Naive thymus-derived CD4-positive, alpha-beta T cell (primary cell): ENCODE results near the gene SYNPR. TPM values are rescaled to one million over a fixed set of nuclear protein-coding genes. Genes with fewer than 3 reads are reported as not detected.

Experiments
- ATAC-seq: fragments of 150-1000 bp; cut with Tn5 transposase; 2 replicates; pipeline ENCODE4 v1.10.0; 2021; ENCODE audit warnings: mild to moderate bottlenecking, moderate library complexity
- CTCF ChIA-PET: fragments of 350-600 bp; sonication (Branson Sonifier 250); formaldehyde crosslinking; loops from one replicate; lab custom pipeline; 2021; ENCODE audit warnings: antibody characterized with exemption; lab: Charles Lee
- POLR2A ChIA-PET: fragments of 350-600 bp; sonication (Branson Sonifier 250); formaldehyde crosslinking; loops from one replicate; lab custom pipeline; 2021; ENCODE audit warnings: antibody characterized with exemption, inconsistent platforms; lab: Charles Lee
- DNase-seq, 9 donors: peaks; one replicate each; pipeline versions ENCODE4 v3.0.0 to v3.0.0-alpha.2; 2020 to 2022; ENCODE audit warnings: mixed read lengths in 1 of 9
- H3K27ac ChIP-seq: one replicate; pipeline ENCODE4 v1.7.0; 2013; ENCODE audit warnings: mild to moderate bottlenecking, low read depth, low read length, moderate library complexity
- H3K27me3 ChIP-seq, 2 donors: one replicate each; pipeline ENCODE4 v1.7.0; 2013; ENCODE audit warnings: low read length in 2 of 2, mild to moderate bottlenecking in 2 of 2, moderate library complexity in 2 of 2; ENCODE audit not compliant: control insufficient read depth in 2 of 2, insufficient read depth in 2 of 2
- H3K36me3 ChIP-seq, 3 experiments: 1 replicate in 2 of 3; 2 replicates in 1 of 3; pipeline ENCODE4 v1.7.0; 2013; ENCODE audit warnings: low read length in 3 of 3, mild to moderate bottlenecking in 3 of 3, moderate library complexity in 1 of 3; ENCODE audit not compliant: insufficient read depth in 3 of 3, control insufficient read depth in 2 of 3
- H3K4me1 ChIP-seq, 2 donors: one replicate each; pipeline ENCODE4 v1.7.0; 2013; ENCODE audit warnings: low read length in 2 of 2, mild to moderate bottlenecking in 2 of 2, moderate library complexity in 1 of 2; ENCODE audit not compliant: control insufficient read depth in 2 of 2, insufficient read depth in 2 of 2
- H3K4me3 ChIP-seq: 2 replicates; pipeline ENCODE4 v1.7.0; 2013; ENCODE audit warnings: mild to moderate bottlenecking, low read length
- H3K9me3 ChIP-seq, 3 experiments: 1 replicate in 2 of 3; 2 replicates in 1 of 3; pipeline ENCODE4 v1.7.0; 2013; ENCODE audit warnings: low read length in 3 of 3; ENCODE audit not compliant: control insufficient read depth in 2 of 3
- H3K27ac Mint-ChIP-seq, 9 donors: one replicate each; pipeline ENCODE4 v1.8.0; 2020 to 2022; ENCODE audit warnings: mixed read lengths in 9 of 9, mild to moderate bottlenecking in 8 of 9, moderate library complexity in 5 of 9, inconsistent platforms in 2 of 9
- H3K27me3 Mint-ChIP-seq, 5 donors: one replicate each; pipeline ENCODE4 v1.8.0; 2021 to 2022; ENCODE audit warnings: mixed read lengths in 5 of 5, mild to moderate bottlenecking in 1 of 5
- H3K36me3 Mint-ChIP-seq, 5 donors: one replicate each; pipeline ENCODE4 v1.8.0; 2020 to 2022; ENCODE audit warnings: mixed read lengths in 5 of 5, mild to moderate bottlenecking in 3 of 5, inconsistent platforms in 1 of 5
- H3K4me1 Mint-ChIP-seq, 7 donors: one replicate each; pipeline ENCODE4 v1.8.0; 2020 to 2022; ENCODE audit warnings: mixed read lengths in 7 of 7, mild to moderate bottlenecking in 3 of 7, inconsistent platforms in 1 of 7
- H3K4me3 Mint-ChIP-seq, 10 donors: one replicate each; pipeline ENCODE4 v1.8.0; 2020 to 2022; ENCODE audit warnings: mild to moderate bottlenecking in 10 of 10, mixed read lengths in 10 of 10, moderate library complexity in 6 of 10, inconsistent platforms in 2 of 10
- H3K9me3 Mint-ChIP-seq, 11 donors: one replicate each; pipeline ENCODE4 v1.8.0; 2020 to 2022; ENCODE audit warnings: mixed read lengths in 11 of 11, mild to moderate bottlenecking in 4 of 11, inconsistent platforms in 1 of 11, moderate library complexity in 1 of 11
- intact Hi-C, 2 donors: fragments of 100-400 bp; cut with micrococcal nuclease; formaldehyde crosslinking; loops; one replicate each; pipeline ENCODE4 v1.15.1; 2023
- polyA plus RNA-seq, 2 donors: library from polyadenylated mRNA; unstranded; fragments of 300-500 nt; fragmentation: Illumina TruSeq; gene quantifications; one replicate each; pipeline ENCODE4 v1.2.3, GENCODE V29; 2021
- total RNA-seq, 6 experiments: library from RNA in 5 of 6; stranded (reverse) in 5 of 6; gene quantifications; 1 replicate in 5 of 6; 2 replicates in 1 of 6; pipeline ENCODE4 v1.2.3 and lab custom pipeline; 2021 to 2026

The SYNPR gene
- total and polyA plus RNA-seq, 7 experiments from 2014 or later = not detected

DNA sequence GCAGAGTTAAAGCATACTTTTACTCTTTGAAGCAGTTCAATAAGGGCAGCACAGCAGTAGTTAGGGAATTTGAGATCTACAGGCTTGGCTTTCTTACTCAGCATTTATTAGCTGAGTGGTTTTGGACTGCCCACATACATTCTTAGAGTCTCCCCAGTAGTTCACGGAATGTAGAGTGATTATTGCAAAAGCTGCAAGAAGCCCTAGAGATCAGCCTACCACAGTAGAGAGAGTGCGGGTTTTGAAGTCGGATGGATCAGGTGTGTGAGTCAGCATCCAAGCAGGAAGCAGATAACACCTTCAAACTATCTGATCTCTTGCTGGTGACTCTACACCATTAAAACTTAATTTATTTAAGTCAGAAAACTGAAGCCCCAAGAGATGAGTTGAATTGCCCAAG, 171.9 kb downstream of the SYNPR start:
- no peak for ATAC-seq
- H3K4me1 ChIP-seq = no peaks in the 10 kb centered on the region
- no peaks in the 10 kb centered on the region for H3K27me3 ChIP-seq
- Mint-ChIP-seq H3K27me3 (peaks cover 0 to 6% (median 0%) of the 10 kb centered on the region in 5 donors), H3K27ac (no peak overlapping the region), H3K4me1 (no peaks in the 10 kb centered on the region), H3K36me3 (no peaks in the 10 kb centered on the region), H3K4me3 (no peak overlapping the region), H3K9me3 (peaks cover 0 to 9% (median 1%) of the 10 kb centered on the region in 11 donors)
- no peak overlapping the region for H3K4me3 ChIP-seq
- intact Hi-C loops = no loop called here
- ChIA-PET CTCF (no interaction called here), POLR2A (no interaction called here)
- H3K27ac ChIP-seq = no peak overlapping the region
- DNase-seq = no peak
- no peaks in the 10 kb centered on the region for H3K36me3 ChIP-seq
- no peaks in the 10 kb centered on the region for H3K9me3 ChIP-seq

DNA sequence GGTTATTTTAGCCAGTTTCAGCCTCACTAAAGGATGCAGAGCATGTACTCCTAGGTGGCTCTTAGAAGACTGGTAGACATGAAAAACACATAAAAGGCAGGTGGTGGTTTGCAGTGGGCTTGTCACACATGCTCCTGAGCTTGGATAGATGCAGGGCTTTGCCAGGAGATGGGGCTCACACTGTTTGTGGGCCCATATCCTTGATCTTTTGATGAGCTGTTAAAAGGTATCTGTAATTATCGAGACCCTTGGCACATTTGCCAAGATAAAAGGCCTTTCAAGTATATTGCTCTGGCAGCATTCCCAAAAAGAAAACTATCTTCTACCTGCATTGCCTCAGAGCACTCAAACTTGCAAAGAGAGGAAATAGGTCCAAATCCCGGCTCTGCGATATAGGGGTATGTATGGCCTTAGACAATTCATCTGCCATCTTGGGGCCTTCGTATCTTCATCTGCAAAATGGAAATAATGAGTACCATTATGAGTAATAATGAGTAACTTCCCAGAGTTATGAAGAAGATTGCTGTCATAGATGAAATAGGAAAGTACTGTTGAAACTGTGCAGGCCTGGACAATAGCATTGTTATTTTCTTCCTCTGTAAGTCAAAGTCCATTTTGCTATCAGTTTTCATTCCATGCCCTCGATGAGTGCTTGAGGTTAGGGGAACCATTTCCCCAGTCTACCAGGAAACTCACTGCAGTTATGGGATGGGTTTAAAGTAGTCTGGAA, 172.7 kb downstream of the SYNPR start:
- no peak overlapping the region for H3K27ac Mint-ChIP-seq
- POLR2A ChIA-PET = no interaction called here
- no peaks in the 10 kb centered on the region for H3K36me3 Mint-ChIP-seq
- no peak overlapping the region for H3K4me3 Mint-ChIP-seq
- CTCF ChIA-PET = no interaction called here
- Histone ChIP-seq H3K27ac (no peak overlapping the region), H3K9me3 (no peaks in the 10 kb centered on the region), H3K4me1 (no peaks in the 10 kb centered on the region), H3K4me3 (no peak overlapping the region), H3K27me3 (no peaks in the 10 kb centered on the region), H3K36me3 (no peaks in the 10 kb centered on the region)
- no peak for DNase-seq
- H3K9me3 Mint-ChIP-seq = peaks cover 0 to 11% (median 3%) of the 10 kb centered on the region in 11 donors
- intact Hi-C loops = no loop called here
- no peaks in the 10 kb centered on the region for H3K4me1 Mint-ChIP-seq
- H3K27me3 Mint-ChIP-seq = peaks cover 0 to 6% (median 0%) of the 10 kb centered on the region in 5 donors
- ATAC-seq = no peak

DNA sequence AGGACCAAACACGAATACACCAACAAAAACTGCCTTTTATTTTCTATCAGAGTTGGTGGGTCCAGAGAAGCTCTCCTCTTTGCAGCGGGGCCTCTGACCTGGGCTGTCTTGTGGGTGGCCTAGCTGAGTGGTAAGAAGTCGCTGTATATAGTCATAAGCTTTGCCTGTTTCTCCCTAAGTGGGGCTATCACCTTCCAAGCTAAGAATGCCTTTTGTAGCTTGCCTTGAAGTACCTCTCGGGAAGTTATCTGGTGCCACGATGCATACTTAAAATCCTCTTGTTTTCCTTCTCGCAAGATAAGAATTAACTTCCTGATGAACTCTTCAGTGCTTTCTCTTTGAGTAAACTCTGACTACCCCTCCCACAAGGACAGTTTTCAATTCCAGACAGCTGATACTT, 178.8 kb downstream of the SYNPR start:
- H3K4me3 ChIP-seq = no peak overlapping the region
- DNase-seq (no peak), ATAC-seq (no peak)
- H3K4me1 ChIP-seq = no peaks in the 10 kb centered on the region
- no peaks in the 10 kb centered on the region for H3K27me3 ChIP-seq
- POLR2A ChIA-PET = no interaction called here
- H3K4me1 Mint-ChIP-seq = no peaks in the 10 kb centered on the region
- CTCF ChIA-PET = no interaction called here
- peaks cover 0 to 7% (median 3%) of the 10 kb centered on the region in 11 donors for H3K9me3 Mint-ChIP-seq
- intact Hi-C loops = no loop called here
- H3K27ac ChIP-seq = no peak overlapping the region
- H3K36me3 Mint-ChIP-seq = no peaks in the 10 kb centered on the region
- H3K36me3 ChIP-seq = no peaks in the 10 kb centered on the region
- H3K9me3 ChIP-seq = no peaks in the 10 kb centered on the region
- no peak overlapping the region for H3K27ac Mint-ChIP-seq
- H3K27me3 Mint-ChIP-seq = peaks cover 0 to 4% (median 0%) of the 10 kb centered on the region in 5 donors
- no peak overlapping the region for H3K4me3 Mint-ChIP-seq

DNA sequence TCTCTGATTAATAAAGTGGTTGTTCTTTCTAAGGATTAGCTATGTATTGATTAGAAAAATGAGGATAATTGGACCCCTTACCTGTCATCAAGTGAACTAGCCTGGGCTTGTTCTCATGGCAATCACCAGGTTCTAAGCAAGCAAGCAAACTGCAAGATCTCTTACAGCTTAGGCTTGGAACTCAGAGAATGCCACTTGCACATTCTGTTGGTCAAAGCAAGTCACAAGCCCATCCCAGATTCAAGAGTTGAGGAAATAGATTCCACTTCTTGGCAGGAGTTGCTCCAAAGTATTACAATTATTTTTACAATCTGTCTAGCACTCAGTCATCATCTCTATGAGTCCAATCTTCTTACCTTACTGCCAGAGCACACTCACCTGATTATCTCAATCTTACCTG, 180.3 kb downstream of the SYNPR start:
- Histone ChIP-seq H3K4me3 (no peak overlapping the region), H3K27me3 (no peaks in the 10 kb centered on the region), H3K4me1 (no peaks in the 10 kb centered on the region), H3K36me3 (no peaks in the 10 kb centered on the region), H3K27ac (no peak overlapping the region), H3K9me3 (no peaks in the 10 kb centered on the region)
- Mint-ChIP-seq H3K27me3 (no peaks in the 10 kb centered on the region), H3K4me1 (no peaks in the 10 kb centered on the region), H3K4me3 (no peak overlapping the region), H3K36me3 (no peaks in the 10 kb centered on the region), H3K9me3 (peaks cover 0 to 5% (median 0%) of the 10 kb centered on the region in 11 donors), H3K27ac (no peak overlapping the region)
- DNase-seq (no peak), ATAC-seq (no peak)
- ChIA-PET CTCF (no interaction called here), POLR2A (no interaction called here)
- intact Hi-C loops = no loop called here

DNA sequence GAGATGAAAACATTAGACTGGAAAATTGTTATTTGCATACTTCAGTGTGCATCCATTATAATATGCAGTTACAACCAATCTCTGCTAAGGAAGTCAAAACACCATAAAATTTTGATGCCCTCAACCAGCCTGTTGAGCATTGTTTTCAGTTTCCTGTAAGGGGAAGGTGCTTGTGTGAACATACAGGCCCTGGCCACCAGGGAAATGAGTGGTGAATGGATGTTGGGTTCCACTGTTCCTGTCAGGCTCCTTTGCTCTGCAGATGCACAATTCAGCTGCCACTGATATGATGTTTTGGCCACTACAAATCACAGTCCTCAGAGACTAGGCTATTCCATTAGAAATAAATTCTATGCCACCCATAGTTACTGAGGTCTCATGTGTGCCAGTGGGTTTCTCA, 184.6 kb downstream of the SYNPR start:
- Mint-ChIP-seq H3K9me3 (peaks cover 0 to 8% (median 4%) of the 10 kb centered on the region in 11 donors), H3K4me1 (no peaks in the 10 kb centered on the region), H3K27me3 (peaks cover 0 to 4% (median 0%) of the 10 kb centered on the region in 5 donors), H3K27ac (no peak overlapping the region), H3K4me3 (no peak overlapping the region), H3K36me3 (no peaks in the 10 kb centered on the region)
- ATAC-seq (no peak), DNase-seq (no peak)
- Histone ChIP-seq H3K9me3 (no peaks in the 10 kb centered on the region), H3K4me3 (no peak overlapping the region), H3K27ac (no peak overlapping the region), H3K27me3 (no peaks in the 10 kb centered on the region), H3K4me1 (no peaks in the 10 kb centered on the region), H3K36me3 (no peaks in the 10 kb centered on the region)
- ChIA-PET POLR2A (no interaction called here), CTCF (no interaction called here)
- intact Hi-C loops = no loop called here

DNA sequence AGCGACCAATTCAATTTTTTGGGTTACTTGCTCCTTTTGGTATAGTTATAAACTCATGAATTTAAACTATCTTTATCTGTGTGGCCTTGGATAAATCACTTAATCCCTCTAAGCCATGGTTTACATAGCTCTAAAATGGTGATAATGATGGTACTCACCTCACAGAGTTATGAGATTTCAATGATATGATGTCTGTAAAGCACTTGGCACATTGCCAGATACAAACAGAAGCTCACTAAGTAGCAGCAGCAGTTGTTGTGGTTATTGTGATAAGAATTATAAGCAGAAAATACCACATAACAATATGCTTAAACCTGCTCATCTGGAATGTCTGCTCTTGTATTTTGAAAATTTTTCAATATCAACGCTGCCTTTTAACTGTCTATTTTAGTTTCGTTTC, 189.3 kb downstream of the SYNPR start:
- ATAC-seq (no peak), DNase-seq (no peak)
- Mint-ChIP-seq H3K9me3 (peaks cover 0 to 11% (median 4%) of the 10 kb centered on the region in 11 donors), H3K4me1 (no peaks in the 10 kb centered on the region), H3K4me3 (no peak overlapping the region), H3K27me3 (peaks cover 0 to 4% (median 0%) of the 10 kb centered on the region in 5 donors), H3K27ac (no peak overlapping the region), H3K36me3 (no peaks in the 10 kb centered on the region)
- Histone ChIP-seq H3K4me3 (no peak overlapping the region), H3K27ac (no peak overlapping the region), H3K4me1 (no peaks in the 10 kb centered on the region), H3K36me3 (no peaks in the 10 kb centered on the region), H3K9me3 (no peaks in the 10 kb centered on the region), H3K27me3 (no peaks in the 10 kb centered on the region)
- POLR2A ChIA-PET = no interaction called here
- intact Hi-C loops = no loop called here
- CTCF ChIA-PET = no interaction called here

DNA sequence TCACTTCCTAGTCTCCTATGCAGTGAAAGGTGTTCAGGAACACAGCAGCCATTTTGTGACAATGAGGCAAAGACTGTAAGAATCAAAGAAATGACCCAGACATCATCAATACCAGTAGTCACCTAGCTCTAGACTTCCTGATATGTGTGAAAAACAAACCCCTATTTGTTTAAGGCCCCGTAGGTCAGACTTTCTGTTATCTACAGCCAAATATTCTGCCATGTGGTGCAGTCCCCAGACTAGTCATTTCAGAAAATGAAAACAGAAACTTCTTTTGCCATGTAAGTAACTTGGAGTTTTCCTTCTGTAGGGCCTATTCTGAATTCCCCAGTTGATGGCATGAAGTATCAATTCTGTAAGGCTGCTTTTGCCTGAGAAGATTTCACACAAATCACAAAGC, 192.6 kb downstream of the SYNPR start:
- Histone ChIP-seq H3K36me3 (no peaks in the 10 kb centered on the region), H3K27ac (no peak overlapping the region), H3K4me3 (no peak overlapping the region), H3K4me1 (no peaks in the 10 kb centered on the region), H3K9me3 (no peaks in the 10 kb centered on the region), H3K27me3 (no peaks in the 10 kb centered on the region)
- ATAC-seq (no peak), DNase-seq (no peak)
- H3K4me3 Mint-ChIP-seq = no peak overlapping the region
- no peaks in the 10 kb centered on the region for H3K36me3 Mint-ChIP-seq
- POLR2A ChIA-PET = no interaction called here
- intact Hi-C loops = no loop called here
- H3K27ac Mint-ChIP-seq = no peak overlapping the region
- no peaks in the 10 kb centered on the region for H3K4me1 Mint-ChIP-seq
- peaks cover 0 to 10% (median 3%) of the 10 kb centered on the region in 5 donors for H3K27me3 Mint-ChIP-seq
- peaks cover 0 to 15% (median 5%) of the 10 kb centered on the region in 11 donors for H3K9me3 Mint-ChIP-seq
- CTCF ChIA-PET = no interaction called here
